ENCODE results near the gene RPL12. TPM values are rescaled to one million over a fixed set of nuclear protein-coding genes. Genes with fewer than 3 reads are reported as not detected.
A peak's percentile ranks its signal among the peaks of the same experiment; 100 is the strongest.

Gene RPL12
- polyA plus RNA-seq (2012; ENCODE audit: insufficient read depth, insufficient read length): 1,946 TPM

DNA sequence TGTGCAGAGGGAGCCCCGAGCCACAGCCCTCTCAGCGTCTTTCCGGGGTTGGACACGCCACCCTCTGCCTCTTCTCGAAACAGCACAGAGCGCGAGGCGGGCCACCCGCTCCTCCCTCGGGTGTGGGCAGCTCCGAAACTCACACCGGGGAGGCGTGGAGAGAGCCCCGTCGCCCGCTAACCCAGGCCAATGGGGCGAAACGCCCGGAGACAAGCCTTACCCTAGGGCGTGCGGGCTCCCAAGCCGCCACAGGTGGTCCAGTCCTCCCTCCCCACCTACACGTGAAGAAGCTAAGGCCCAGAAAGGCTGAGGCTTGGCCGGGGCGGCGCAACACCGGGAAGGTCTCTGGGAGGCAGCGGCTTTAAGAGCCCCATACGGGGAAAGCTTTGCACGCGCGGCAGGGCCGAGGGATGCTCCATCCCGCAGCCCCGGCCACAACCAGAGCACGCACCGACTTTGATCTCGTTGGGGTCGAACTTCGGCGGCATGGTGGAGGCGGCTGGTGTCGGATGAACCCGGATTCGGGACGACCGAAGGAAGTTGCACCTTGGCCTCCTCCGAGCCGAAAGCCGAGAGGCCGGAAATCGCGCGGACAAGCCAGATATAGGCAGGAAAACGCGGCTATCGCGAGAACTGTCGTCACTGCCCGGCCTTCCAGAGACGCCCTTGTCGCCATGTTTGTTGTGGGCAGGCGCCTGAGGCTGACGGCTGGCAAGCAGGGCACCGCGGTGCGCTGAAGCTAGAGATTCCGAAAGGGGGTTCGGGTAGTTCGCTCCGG lies at the start of gene RPL12, which contains the start of gene LRSAM1:
Gene RPL12 (minus strand): TSS at position 577 of the 778 bp plus-strand sequence. CDS start 89 bp downstream, at position 488.
Gene LRSAM1 (plus strand): TSS at position 681 of the 778 bp plus-strand sequence. CDS start 3,018 bp downstream, outside the sequence.
- DNase-seq (ENCODE audit: low read depth, low spot score): peak; percentile 94
- H3K4me3 ChIP-seq (ENCODE audit: low read length): peak within 1 kb of the TSS; percentile 92

DNA sequence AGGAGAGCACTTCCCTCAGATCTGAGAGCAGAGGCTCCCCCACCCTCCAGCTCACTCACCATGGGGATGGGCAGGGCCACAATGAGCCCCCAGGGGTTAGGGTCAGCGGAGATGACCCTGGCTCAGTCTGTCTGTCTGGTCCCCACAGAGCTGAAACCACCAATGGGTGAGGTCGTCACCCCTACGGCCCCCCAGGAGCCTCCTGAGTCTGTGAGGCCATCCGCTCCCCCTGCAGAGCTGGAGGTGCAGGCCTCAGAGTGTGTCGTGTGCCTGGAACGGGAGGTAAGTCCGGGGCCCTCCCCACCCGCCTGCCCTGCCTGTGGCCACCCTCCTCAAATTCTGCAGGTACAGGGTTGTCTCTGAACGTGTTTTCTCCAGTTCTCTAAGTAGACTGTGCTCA lies 49.7 kb upstream of the RPL12 start:
- DNase-seq (ENCODE audit: low read depth, low spot score): no peak

DNA sequence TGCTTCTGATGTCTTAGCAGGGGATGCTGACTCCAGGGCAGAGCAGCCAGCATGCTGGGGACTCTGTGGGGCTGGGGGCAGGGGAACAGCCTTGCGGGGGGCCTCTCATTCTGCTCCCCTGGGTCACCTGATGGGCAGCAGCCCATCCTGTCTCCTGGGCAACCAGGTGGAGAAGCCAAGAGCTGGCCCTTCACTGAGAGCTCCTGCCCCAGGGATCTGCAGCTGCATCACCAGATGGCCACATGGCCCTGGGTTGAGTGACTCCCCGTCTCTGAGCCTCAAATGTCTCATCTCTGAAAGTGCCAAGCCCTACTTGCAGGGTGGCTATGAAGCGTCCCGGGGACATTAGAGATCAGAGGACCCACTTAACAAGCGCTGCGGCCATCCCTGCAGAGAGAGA lies 49.2 kb upstream of the RPL12 start:
- H3K4me3 ChIP-seq (ENCODE audit: low read length): no peak overlapping the region
- DNase-seq (ENCODE audit: low read depth, low spot score): no peak

More for the DNA sequence above, 49.7 kb upstream of the RPL12 start:
- H3K4me3 ChIP-seq (ENCODE audit: low read length): no peak overlapping the region

DNA sequence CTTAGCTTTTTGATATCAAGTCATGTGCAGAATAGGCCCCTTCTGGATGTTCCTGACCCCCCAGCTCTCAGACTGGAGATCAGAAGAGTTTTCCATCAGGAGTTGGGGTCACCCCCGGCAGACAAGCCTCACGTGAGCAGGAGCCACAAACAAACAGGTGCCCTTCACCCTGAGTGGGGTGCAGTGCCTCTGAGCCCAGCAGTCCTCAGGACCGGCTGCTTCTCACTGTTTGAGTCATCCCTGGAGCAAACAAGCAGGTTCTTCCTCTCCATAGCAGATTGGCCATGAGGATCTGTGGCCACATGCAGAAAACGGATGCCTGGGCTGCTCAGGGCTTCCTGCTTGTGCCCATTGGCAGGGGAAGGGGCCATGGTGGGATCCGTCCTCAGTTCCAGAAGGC lies 47.1 kb upstream of the RPL12 start:
- DNase-seq (ENCODE audit: low read depth, low spot score): no peak
- H3K4me3 ChIP-seq (ENCODE audit: low read length): no peak overlapping the region

DNA sequence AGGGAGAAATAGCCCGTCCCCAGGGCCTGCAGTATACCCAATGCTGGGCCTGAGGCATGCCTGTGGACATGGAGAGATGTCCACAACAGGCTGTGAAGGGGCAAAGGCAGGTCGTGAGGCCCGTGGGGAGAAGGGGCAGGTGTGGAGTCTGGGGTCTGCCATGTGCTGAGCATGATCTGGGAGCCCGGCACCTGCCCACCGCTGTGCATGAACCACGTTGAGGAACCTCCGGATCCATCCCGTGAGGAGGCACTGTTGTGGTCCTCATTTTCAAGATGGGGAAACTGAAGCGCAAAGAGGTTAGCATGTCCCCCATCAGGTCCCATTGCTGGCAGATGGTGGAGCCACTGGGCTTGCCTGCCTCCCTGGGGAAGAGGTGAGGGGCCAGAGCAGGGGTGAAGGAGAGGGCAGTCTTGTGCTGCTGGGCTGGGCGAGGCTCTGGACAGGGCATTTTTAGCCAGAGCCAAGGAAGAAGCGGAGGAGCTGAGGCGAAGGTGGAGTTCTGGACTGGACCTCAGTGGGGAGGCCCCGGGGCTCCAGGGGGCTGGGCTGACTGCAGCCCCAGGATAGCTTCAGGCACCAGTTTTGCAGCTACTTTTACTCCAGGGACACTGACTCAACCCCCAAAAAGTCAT lies 46.6 kb upstream of the RPL12 start:
- DNase-seq (ENCODE audit: low read depth, low spot score): no peak
- no peak overlapping the region for H3K4me3 ChIP-seq (ENCODE audit: low read length)

DNA sequence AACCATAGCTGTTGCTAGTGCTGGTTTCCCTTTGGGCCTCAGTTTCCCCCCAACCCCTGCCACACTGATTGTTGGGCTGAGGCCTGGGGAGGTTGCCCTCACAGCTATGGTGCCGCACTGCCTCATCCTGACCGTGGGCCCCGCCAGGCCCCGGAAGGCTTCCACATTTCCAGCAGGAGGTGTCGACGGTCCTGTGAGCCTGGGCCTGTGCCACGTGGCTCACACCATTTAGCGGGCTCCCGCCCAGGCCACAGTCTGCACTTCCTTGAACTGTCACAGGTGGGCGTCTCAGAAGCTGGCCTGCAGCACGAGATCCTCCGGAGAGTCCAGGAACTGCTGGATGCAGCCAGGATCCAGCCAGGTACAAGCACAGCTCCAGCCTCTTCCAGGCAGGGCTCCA lies 45.8 kb upstream of the RPL12 start:
- DNase-seq (ENCODE audit: low read depth, low spot score): no peak
- H3K4me3 ChIP-seq (ENCODE audit: low read length): no peak overlapping the region

DNA sequence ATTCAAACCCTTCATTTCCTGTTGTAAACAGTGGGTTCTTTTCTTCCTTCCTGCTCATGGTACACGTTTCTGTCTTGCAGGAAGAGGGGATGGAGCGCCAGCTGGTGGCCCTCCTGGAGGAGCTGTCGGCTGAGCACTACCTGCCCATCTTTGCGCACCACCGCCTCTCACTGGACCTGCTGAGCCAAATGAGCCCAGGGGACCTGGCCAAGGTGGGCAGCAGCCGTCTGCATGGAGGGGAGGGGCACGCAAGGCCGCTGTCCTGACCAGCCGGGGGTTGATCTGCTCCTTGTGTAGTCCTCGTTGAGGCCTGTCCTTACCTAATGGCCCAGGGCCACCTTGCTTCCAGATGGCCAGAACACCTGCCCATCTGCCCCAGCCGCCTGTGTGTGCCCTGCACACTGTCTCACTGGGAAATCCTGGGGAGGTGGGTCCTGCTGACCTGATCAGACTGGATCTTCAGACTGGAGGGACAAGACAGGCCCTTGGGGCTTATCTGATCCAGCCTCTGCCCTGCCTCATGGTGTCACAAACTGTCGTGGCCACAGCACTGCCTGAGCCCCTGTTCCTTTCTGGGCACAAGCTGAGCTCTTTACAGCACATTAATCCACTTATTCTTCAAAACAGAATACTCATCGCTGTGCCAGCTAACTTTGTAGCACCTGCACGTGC lies 44.8 kb upstream of the RPL12 start:
- peak; percentile 30 for DNase-seq (ENCODE audit: low read depth, low spot score)
- no peak overlapping the region for H3K4me3 ChIP-seq (ENCODE audit: low read length)

DNA sequence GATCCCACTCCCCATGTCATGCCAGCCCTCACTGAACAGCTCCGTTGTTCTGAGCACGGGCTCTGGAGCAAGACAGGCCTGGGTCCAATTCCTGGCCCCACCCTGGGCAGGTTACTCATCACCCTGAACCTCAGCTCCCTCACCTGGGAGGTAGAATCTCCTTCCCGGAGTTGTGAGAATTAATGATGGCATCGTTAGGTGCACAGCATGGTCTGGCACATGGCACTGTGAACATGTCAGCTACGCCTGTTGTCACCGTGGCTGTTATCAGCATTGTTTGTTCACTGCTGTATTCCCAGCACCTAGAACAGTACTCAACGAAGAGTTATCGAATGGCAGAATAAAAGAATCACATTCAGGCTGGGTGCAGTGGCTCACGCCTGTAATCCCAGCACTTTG lies 43.1 kb upstream of the RPL12 start:
- DNase-seq (ENCODE audit: low read depth, low spot score): no peak
- H3K4me3 ChIP-seq (ENCODE audit: low read length): no peak overlapping the region

DNA sequence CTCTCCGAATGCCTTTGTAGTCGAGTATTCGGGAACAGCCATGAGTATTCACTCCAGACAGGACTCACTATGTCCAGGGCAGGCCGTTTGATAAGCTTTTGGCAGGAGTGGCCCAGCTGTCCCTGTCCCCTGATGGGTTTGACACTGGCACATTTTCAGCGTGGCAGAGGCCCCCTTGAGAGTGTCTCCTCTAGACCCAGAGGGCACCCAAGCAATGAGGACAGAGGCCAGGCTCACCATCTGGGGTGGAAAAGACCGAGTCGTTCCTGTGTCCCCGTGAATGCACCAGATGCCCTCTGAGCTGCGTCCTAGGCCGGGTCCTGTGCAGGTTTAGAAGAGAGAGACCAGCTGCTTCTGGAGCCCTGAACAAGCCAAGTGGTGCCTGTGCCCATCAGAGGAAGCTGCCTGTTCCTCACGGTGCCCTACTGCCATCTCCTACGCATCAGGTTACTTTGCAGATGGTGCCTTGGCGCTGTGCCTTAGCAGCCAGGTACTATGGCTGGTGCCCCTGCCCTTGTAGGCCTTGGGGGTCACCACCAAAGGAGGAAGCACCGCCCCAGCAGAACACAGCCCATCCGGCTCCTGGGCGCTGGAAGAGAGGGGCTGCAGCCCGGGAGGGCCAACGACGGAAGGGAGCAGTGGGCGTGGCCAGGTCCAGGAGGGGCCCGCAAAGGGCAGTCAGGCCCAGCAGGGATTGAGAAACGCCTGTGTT lies 42.5 kb upstream of the RPL12 start:
- DNase-seq (ENCODE audit: low read depth, low spot score): no peak
- H3K4me3 ChIP-seq (ENCODE audit: low read length): no peak overlapping the region

DNA sequence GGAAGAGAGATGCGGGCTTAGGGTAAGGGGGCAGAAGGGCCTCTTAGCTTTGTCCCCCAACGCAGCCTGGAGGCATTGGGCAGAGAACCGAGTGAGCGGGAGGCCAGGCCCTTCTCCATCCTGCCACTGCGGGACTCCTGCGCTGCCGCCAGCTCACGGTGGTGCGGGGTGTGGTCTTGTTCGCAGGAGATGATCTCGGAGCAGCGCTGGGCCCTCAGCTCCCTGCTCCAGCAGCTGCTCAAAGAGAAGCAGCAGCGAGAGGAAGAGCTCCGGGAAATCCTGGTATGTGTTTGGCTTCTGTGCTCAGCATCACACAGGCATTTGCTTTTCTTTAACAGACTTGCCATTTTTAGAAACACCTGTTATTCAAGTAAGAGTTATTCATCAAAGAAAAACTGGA lies 41.4 kb upstream of the RPL12 start:
- no peak overlapping the region for H3K4me3 ChIP-seq (ENCODE audit: low read length)
- DNase-seq (ENCODE audit: low read depth, low spot score): no peak

DNA sequence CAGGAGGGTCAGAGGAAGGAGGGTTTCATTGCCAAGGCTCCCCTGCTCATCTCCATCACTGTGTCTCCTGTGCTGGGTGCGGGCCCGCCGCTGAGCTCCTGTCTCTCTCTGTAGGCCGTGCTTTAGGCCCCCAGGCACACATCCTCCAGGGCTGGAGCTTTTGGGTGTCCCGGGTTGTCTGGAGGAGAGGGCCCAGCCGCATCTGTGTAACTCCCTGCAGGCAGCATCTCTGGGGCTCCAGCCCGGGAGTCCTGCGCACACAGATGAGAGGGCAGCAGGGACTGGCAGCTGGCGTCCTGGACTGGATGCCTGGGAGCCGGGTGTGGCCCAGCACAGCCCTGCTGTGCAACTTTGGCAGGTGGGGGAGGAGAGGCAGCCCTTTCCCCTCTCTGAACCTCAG lies 40.3 kb upstream of the RPL12 start:
- DNase-seq (ENCODE audit: low read depth, low spot score): no peak
- no peak overlapping the region for H3K4me3 ChIP-seq (ENCODE audit: low read length)

DNA sequence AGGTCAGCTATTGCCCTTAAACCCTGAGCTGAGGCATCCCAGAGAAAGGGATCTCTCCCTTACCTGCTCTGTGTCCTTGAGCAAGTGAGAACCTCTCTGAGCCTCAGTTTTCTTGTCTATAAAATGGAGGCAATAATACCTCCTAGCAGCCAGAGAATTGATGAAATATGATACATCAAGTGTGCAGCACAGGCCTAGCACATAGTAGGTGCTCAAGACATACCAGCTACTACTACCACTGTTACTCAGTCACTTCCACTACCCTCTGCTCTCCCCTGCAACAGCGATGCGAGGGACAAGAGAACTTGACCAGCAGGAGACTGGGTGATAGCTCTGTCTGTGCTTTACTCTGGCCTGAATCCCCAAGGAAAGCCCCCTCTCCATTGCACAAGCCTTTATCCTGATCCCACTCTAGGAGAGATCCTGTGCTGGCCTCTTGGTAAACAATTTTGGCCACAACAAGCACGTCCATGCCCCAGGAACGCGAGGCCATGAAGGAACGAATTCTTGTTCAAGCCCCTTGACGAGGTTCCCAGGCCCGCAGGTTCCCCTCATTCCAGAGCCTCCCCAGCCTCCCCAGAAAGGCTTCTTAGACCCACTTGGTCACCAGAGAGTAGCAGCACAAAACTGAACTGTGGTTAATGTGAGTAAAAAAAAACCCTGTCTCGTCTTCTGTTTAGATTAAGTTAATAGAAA lies 39.5 kb upstream of the RPL12 start:
- H3K4me3 ChIP-seq (ENCODE audit: low read length): no peak overlapping the region
- DNase-seq (ENCODE audit: low read depth, low spot score): no peak

DNA sequence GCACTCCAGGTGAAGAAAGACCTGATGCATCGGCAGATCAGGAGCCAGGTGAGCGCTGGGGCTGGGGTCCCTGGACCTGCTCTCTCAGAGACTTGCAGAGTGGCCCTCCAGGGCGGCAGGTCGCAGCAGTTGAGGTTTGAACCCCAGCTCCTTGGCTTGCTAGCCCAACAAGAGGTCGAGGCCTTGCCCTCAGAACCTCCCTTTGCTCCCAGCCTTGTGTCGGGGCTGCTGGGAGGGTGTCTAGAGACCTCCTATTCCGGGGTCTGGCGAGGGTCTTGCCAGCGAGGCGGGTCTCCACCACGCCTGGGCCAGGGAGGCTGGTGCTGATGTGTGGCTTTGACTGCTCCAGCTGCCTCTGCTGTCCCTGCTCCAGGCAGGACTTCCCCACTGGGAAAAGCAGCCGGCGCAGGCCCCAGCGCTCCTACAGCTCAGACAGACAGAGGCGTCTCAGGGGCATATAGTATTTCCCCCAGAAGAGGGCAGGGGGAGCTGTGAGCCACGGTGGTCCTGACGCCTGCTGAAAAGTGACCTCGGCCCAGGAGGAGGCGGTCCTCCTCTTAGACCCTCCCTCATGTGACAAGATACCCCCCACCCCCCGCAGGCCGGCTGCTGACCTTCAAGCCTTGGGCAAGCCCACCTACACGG lies 38.4 kb upstream of the RPL12 start:
- no peak for DNase-seq (ENCODE audit: low read depth, low spot score)
- H3K4me3 ChIP-seq (ENCODE audit: low read length): no peak overlapping the region

DNA sequence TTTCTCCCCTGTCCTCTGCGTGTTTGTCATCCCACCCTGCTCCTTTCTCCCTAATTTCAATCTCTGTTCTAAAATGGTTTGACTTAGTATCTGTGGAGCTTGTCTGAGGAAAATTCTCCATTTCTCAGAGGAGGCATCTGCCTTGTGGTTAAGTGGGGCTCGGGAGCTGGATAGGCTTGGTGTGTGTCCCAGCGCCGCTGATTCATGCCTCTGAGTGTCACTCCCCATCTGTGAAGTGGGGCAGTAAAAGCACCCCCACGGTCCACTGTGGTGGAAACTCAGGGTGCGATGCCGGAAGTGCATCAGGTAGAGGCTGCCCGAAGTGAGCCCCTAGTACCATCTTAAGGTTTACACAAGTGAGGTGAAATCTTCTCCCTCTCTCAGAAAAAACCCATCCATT lies 37.7 kb upstream of the RPL12 start:
- H3K4me3 ChIP-seq (ENCODE audit: low read length): no peak overlapping the region
- DNase-seq (ENCODE audit: low read depth, low spot score): no peak

DNA sequence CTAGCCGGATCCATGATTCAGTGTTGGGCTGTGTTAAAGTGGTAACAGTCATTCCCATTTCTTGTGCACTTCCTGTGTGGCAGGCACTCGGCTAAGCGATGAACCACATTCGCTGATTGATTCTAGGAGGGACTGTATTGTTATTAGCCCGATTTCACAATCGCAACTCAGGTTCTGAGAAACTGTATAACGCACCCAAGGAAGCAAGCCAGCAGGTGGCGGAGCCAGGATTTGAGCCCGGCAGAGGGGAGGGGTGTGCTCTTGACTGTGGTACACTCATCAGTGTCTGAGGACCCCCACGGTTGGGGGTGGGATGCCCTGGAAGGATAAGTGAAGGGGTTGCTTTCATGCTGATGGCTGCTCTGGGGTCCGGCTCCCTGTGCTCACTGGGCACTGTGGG lies 34.8 kb upstream of the RPL12 start:
- no peak overlapping the region for H3K4me3 ChIP-seq (ENCODE audit: low read length)
- no peak for DNase-seq (ENCODE audit: low read depth, low spot score)

DNA sequence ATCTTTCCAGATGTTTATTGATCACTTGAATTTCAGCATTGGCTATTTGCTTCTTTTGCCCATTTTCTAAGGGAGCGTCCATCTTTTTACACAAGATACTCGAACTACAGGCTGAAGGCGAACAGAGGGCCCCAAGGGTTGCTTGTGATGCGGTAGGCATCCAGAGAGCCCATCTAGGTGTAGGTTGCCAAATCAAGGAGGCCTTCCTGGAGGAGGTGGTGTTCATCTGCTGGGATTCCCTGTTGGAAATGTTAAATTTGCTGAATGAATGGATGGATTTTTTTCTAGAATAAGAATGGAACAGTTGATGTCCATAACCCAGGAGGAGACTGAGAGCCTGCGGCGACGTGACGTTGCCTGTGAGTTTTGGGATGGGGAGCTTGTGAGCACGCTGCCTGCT lies 31.5 kb upstream of the RPL12 start:
- no peak for DNase-seq (ENCODE audit: low read depth, low spot score)
- no peak overlapping the region for H3K4me3 ChIP-seq (ENCODE audit: low read length)

DNA sequence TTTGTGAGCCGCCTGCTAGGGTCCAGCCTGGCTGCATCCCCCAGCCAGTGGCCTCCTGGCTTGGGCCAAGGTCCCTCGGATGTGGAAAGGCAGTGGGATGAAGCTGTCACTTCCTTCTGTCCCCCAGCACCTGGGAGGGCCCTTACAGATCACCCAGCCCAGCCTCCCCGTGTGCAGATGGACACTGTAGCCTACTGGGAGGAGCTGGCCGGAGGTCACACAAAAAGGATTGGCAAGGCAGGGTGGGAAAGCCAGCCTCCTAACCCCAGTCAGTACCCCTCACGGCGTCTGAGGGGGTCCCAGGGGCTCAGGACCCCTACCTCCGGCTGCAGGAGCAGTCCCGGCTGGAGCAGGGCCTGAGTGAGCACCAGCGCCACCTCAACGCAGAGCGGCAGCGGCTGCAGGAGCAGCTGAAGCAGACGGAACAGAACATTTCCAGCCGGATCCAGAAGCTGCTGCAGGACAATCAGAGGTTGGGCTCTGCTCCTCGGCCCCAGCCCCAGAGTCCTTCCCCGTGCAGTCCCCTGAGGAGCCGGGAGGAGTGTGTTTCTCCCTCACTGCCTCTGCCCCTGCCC lies 28.4 kb upstream of the RPL12 start:
- H3K4me3 ChIP-seq (ENCODE audit: low read length): no peak overlapping the region
- no peak for DNase-seq (ENCODE audit: low read depth, low spot score)

DNA sequence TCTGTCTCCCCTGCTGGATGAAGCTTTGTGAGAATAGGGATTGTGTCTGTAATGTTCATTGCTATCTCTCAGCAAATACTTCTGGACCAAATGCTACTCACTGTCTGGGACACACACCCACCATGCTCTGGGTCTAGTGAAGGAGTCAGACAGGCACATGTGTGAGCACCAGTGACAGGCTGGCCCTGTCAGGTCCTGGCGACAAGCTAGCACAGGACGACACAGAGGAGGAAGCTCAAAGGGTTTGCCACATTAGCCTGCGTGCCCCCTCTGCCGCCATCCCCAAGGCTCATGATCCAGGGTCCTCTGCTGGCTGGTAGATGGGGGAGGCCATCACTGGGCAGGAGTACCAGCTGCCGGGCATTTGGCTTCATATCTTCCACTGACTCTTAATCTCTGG lies 23.4 kb upstream of the RPL12 start:
- no peak for DNase-seq (ENCODE audit: low read depth, low spot score)

More for the DNA sequence above, 23.4 kb upstream of the RPL12 start:
- H3K4me3 ChIP-seq (ENCODE audit: low read length): no peak overlapping the region

Data from Jurkat, Clone E6-1 (cell line).